Neural cell (in vitro differentiated cells): ENCODE data around the gene ATP8B3. TPM values are rescaled to one million over a fixed set of nuclear protein-coding genes. Genes with fewer than 3 reads are reported as not detected.

ENCODE experiments used
- H2AFZ ChIP-seq: fragments of 200-600, 300-800 bp; sonication (generic), shearing (Covaris generic); 2 replicates; pipeline ENCODE4 v1.6.0; 2014; ENCODE audit warnings: low read depth, mild to moderate bottlenecking, antibody characterized with exemption, low read length, moderate library complexity
- H3F3A ChIP-seq: fragments of 200-600 bp; shearing (Covaris generic); 2 replicates; pipeline ENCODE4 v1.6.1; 2016; ENCODE audit warnings: mild to moderate bottlenecking, moderate library complexity, mixed read lengths, antibody characterized with exemption, low read length; ENCODE audit not compliant: insufficient read depth, poor library complexity, severe bottlenecking
- H3K27ac ChIP-seq: fragments of 200-600, 300-800 bp; sonication (generic), shearing (Covaris generic); 2 replicates; pipeline ENCODE4 v1.5.1; 2014; ENCODE audit warnings: mild to moderate bottlenecking, low read length, moderate library complexity
- H3K27me3 ChIP-seq: fragments of 300-800, 200-600 bp; sonication (generic), shearing (Covaris generic); 2 replicates; pipeline ENCODE4 v1.6.0; 2014; ENCODE audit warnings: mild to moderate bottlenecking, low read depth, low read length, moderate library complexity; ENCODE audit not compliant: insufficient read depth
- H3K36me3 ChIP-seq: fragments of 300-800, 200-600 bp; sonication (generic), shearing (Covaris generic); 2 replicates; pipeline ENCODE4 v1.5.1; 2014; ENCODE audit warnings: mild to moderate bottlenecking, antibody characterized with exemption, low read length, moderate library complexity; ENCODE audit not compliant: insufficient read depth
- H3K4me2 ChIP-seq: fragments of 300-800, 200-600 bp; sonication (generic), shearing (Covaris generic); 2 replicates; pipeline ENCODE4 v1.6.0; 2014; ENCODE audit warnings: mild to moderate bottlenecking, low read length
- H3K4me3 ChIP-seq: fragments of 300-800, 200-600 bp; sonication (generic), shearing (Covaris generic); 2 replicates; pipeline ENCODE4 v1.5.1; 2014; ENCODE audit warnings: mild to moderate bottlenecking, low read length, moderate library complexity
- H3K79me2 ChIP-seq: fragments of 200-600 bp; shearing (Covaris generic); replicated peaks from 2 replicates; pipeline ENCODE4 v1.6.0; 2014; ENCODE audit warnings: mild to moderate bottlenecking, low read length, moderate library complexity; ENCODE audit not compliant: insufficient read depth
- H3K9ac ChIP-seq: fragments of 300-800, 200-600 bp; sonication (generic), shearing (Covaris generic); 2 replicates; pipeline ENCODE4 v1.6.1; 2016; ENCODE audit warnings: mild to moderate bottlenecking, low read length, mixed read lengths
- H3K9me2 ChIP-seq: fragments of 200-600 bp; shearing (Covaris generic); 2 replicates; pipeline ENCODE4 v1.6.1; 2016; ENCODE audit warnings: mild to moderate bottlenecking, low read length, mixed read lengths; ENCODE audit not compliant: insufficient read depth
- H3K9me3 ChIP-seq: fragments of 200-600, 300-800 bp; sonication (generic), shearing (Covaris generic); 2 replicates; pipeline ENCODE4 v1.6.1; 2016; ENCODE audit warnings: mild to moderate bottlenecking, mixed run types, low read length, moderate library complexity, mixed read lengths
- H4K20me1 ChIP-seq: fragments of 200-600 bp; shearing (Covaris generic); 2 replicates; pipeline ENCODE4 v1.6.1; 2016; ENCODE audit warnings: mild to moderate bottlenecking, mixed run types; ENCODE audit not compliant: insufficient read depth
- EP300 ChIP-seq: fragments of 450-650 bp; conservative IDR thresholded peaks from 2 replicates; pipeline ENCODE4 v1.6.1; 2014; ENCODE audit warnings: antibody characterized with exemption, mild to moderate bottlenecking, moderate library complexity; ENCODE audit not compliant: poor library complexity, severe bottlenecking
- EZH2 ChIP-seq: fragments of 200-600, 300-800 bp; shearing (Covaris generic), sonication (generic); IDR thresholded peaks from 2 replicates; pipeline ENCODE4 v1.6.1; 2014; ENCODE audit warnings: antibody characterized with exemption, low read length, borderline replicate concordance, mild to moderate bottlenecking; ENCODE audit not compliant: insufficient read depth, poor library complexity, severe bottlenecking
- MXI1 ChIP-seq: fragments of 450-650 bp; conservative IDR thresholded peaks from 2 replicates; pipeline ENCODE4 v1.6.1; 2014; ENCODE audit warnings: antibody characterized with exemption, mild to moderate bottlenecking; ENCODE audit not compliant: poor library complexity, severe bottlenecking
- POLR2AphosphoS5 ChIP-seq: IDR thresholded peaks from 2 replicates; pipeline ENCODE4 v1.6.1; 2012
- RAD21 ChIP-seq: fragments of 450-650 bp; conservative IDR thresholded peaks from 2 replicates; pipeline ENCODE4 v1.6.1; 2014; ENCODE audit warnings: antibody characterized with exemption, mild to moderate bottlenecking, moderate library complexity
- SMC3 ChIP-seq: fragments of 450-650 bp; conservative IDR thresholded peaks from 2 replicates; pipeline ENCODE4 v1.6.1; 2014; ENCODE audit warnings: antibody characterized with exemption, mild to moderate bottlenecking, moderate library complexity; ENCODE audit not compliant: poor library complexity
- TAF1 ChIP-seq: IDR thresholded peaks from 2 replicates; pipeline ENCODE4 v1.6.1; 2012; ENCODE audit warnings: low read depth
- polyA plus RNA-seq: library from polyadenylated mRNA; depleted of rRNA; stranded (reverse); fragments of >200 nt; gene quantifications from 2 replicates; pipeline ENCODE4 v1.2.3, GENCODE V29; 2014
- TF ChIP-seq, protein P1 (sequence below): fragments of 450-650 bp; IDR thresholded peaks from 2 replicates; pipeline ENCODE4 v1.5.1; 2014; ENCODE audit warnings: antibody characterized with exemption, mild to moderate bottlenecking, moderate library complexity; ENCODE audit not compliant: poor library complexity, severe bottlenecking
- TF ChIP-seq, protein P2 (sequence below): IDR thresholded peaks from 2 replicates; pipeline ENCODE4 v1.6.1; 2012; ENCODE audit warnings: borderline replicate concordance

ATP8B3 gene
- polyA plus RNA-seq, 1 donor from 2014 or later = 1.5 TPM

DNA sequence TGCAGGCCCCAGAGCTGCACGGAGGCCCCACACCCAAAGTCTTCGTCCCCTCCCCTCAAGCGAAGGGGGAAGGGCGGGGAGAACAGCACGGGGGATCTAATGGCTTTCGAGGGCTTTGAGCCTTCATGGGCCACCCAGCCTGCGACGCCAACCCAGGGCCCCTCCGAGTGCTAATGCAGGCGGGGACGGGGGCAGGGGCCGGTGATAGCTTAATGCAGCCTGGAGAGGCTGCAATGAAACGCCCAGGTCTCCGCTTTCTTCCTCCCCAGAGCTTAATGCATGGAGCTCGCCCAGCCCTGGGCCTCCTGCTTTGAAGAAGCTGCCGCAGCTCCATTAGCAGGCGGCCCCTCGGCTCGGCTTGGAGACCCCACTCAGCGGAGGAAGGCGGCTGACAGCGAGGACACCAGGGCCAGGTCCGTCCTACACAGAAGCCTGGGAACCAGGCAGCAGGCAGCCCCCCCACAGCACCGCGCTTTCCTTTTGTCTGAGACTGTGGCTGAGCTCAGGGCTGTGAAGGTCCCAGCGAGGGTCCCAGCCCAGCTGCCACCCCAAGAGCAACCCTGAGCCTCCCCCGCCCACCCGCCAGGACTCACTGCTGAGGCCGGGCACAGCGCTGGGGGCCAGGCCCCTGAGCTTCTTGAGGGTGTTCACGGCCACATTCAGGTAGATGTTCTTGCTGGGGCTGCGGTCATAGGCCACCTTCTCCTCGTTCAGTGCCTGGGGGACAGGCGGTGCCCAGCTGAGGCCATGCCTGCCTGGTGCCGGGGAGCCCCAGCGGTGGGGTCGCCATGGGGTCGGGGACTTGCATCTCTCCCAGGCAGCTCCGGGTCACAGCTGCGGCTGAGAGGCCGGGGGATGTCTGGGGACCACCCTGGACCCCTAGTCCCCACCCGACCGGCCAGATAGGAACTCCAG is 7.5 kb upstream of the ATP8B3 start:
- no peaks in the 10 kb centered on the region for H3K79me2 ChIP-seq
- no peaks in the 10 kb centered on the region for H3K9me3 ChIP-seq
- no peaks in the 10 kb centered on the region for H3K36me3 ChIP-seq
- H3K4me2 ChIP-seq = no peak overlapping the region
- no peak for TF ChIP-seq TAF1
- TF ChIP-seq EP300 = no peak
- no peak for TF ChIP-seq RAD21
- TF ChIP-seq, protein P1, sequence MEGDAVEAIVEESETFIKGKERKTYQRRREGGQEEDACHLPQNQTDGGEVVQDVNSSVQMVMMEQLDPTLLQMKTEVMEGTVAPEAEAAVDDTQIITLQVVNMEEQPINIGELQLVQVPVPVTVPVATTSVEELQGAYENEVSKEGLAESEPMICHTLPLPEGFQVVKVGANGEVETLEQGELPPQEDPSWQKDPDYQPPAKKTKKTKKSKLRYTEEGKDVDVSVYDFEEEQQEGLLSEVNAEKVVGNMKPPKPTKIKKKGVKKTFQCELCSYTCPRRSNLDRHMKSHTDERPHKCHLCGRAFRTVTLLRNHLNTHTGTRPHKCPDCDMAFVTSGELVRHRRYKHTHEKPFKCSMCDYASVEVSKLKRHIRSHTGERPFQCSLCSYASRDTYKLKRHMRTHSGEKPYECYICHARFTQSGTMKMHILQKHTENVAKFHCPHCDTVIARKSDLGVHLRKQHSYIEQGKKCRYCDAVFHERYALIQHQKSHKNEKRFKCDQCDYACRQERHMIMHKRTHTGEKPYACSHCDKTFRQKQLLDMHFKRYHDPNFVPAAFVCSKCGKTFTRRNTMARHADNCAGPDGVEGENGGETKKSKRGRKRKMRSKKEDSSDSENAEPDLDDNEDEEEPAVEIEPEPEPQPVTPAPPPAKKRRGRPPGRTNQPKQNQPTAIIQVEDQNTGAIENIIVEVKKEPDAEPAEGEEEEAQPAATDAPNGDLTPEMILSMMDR = no peak
- no peak for TF ChIP-seq MXI1
- no peak for TF ChIP-seq SMC3
- TF ChIP-seq, protein P2, sequence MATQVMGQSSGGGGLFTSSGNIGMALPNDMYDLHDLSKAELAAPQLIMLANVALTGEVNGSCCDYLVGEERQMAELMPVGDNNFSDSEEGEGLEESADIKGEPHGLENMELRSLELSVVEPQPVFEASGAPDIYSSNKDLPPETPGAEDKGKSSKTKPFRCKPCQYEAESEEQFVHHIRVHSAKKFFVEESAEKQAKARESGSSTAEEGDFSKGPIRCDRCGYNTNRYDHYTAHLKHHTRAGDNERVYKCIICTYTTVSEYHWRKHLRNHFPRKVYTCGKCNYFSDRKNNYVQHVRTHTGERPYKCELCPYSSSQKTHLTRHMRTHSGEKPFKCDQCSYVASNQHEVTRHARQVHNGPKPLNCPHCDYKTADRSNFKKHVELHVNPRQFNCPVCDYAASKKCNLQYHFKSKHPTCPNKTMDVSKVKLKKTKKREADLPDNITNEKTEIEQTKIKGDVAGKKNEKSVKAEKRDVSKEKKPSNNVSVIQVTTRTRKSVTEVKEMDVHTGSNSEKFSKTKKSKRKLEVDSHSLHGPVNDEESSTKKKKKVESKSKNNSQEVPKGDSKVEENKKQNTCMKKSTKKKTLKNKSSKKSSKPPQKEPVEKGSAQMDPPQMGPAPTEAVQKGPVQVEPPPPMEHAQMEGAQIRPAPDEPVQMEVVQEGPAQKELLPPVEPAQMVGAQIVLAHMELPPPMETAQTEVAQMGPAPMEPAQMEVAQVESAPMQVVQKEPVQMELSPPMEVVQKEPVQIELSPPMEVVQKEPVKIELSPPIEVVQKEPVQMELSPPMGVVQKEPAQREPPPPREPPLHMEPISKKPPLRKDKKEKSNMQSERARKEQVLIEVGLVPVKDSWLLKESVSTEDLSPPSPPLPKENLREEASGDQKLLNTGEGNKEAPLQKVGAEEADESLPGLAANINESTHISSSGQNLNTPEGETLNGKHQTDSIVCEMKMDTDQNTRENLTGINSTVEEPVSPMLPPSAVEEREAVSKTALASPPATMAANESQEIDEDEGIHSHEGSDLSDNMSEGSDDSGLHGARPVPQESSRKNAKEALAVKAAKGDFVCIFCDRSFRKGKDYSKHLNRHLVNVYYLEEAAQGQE = no peak
- TF ChIP-seq POLR2AphosphoS5 = no peak
- no peak for TF ChIP-seq EZH2
- no peaks in the 10 kb centered on the region for H3F3A ChIP-seq
- no peak overlapping the region for H3K27ac ChIP-seq
- no peaks in the 10 kb centered on the region for H4K20me1 ChIP-seq
- no peak overlapping the region for H3K4me3 ChIP-seq
- H3K27me3 ChIP-seq = no peaks in the 10 kb centered on the region
- H2AFZ ChIP-seq = no peak overlapping the region
- H3K9me2 ChIP-seq = no peaks in the 10 kb centered on the region
- H3K9ac ChIP-seq = no peak overlapping the region

DNA sequence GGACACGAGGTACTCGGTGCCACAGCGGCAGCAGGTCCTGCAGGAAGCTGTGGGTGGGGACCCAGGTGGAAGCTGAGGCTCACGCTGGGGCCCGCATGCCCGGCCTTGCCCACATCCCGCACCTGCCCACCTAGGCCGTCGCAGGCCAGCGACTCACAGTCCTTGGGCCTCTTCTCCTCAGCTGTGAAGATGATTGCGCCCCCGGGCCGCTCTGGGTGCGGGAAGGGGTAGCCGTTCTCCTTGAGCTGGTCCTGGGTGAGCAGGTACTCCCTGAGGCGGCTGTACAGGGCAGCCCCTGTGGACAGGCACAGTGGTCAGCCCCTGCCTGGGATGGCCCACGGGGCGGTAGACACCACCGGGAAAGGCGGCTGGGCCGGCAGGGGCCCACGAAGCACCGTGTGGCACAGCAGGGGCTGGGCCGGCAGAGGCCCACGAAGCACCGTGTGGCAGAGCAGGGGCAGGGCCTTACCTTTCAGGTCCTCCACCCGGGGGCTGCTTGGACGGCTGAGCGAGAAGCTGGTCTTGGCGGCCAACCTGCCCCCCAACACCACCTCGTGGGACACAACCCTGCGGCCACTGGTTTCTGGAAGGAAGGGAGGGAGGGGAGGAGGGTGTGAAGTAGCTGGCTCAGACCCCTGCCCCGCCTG is 6.6 kb upstream of the ATP8B3 start:
- Histone ChIP-seq H3K79me2 (no peaks in the 10 kb centered on the region), H4K20me1 (no peaks in the 10 kb centered on the region), H3K4me2 (no peak overlapping the region), H3K27ac (no peak overlapping the region), H2AFZ (no peak overlapping the region), H3F3A (no peaks in the 10 kb centered on the region), H3K36me3 (no peaks in the 10 kb centered on the region), H3K9me2 (no peaks in the 10 kb centered on the region), H3K9me3 (no peaks in the 10 kb centered on the region), H3K9ac (no peak overlapping the region), H3K4me3 (no peak overlapping the region), H3K27me3 (no peaks in the 10 kb centered on the region)
- no peak for TF ChIP-seq POLR2AphosphoS5
- TF ChIP-seq, protein P1 = no peak
- no peak for TF ChIP-seq RAD21
- no peak for TF ChIP-seq MXI1
- TF ChIP-seq TAF1 = no peak
- TF ChIP-seq, protein P2 = no peak
- no peak for TF ChIP-seq EP300
- TF ChIP-seq SMC3 = no peak
- TF ChIP-seq EZH2 = no peak
